GM19438 (cell line): ENCODE measurements around the gene RARS1.

Source experiments
- ATAC-seq: cut with Tn5 transposase; IDR thresholded peaks from one replicate; pipeline ENCODE4 v1.9.1; 2021; ENCODE audit warnings: low read depth; ENCODE audit not compliant: unreplicated experiment

Gene RARS1

DNA sequence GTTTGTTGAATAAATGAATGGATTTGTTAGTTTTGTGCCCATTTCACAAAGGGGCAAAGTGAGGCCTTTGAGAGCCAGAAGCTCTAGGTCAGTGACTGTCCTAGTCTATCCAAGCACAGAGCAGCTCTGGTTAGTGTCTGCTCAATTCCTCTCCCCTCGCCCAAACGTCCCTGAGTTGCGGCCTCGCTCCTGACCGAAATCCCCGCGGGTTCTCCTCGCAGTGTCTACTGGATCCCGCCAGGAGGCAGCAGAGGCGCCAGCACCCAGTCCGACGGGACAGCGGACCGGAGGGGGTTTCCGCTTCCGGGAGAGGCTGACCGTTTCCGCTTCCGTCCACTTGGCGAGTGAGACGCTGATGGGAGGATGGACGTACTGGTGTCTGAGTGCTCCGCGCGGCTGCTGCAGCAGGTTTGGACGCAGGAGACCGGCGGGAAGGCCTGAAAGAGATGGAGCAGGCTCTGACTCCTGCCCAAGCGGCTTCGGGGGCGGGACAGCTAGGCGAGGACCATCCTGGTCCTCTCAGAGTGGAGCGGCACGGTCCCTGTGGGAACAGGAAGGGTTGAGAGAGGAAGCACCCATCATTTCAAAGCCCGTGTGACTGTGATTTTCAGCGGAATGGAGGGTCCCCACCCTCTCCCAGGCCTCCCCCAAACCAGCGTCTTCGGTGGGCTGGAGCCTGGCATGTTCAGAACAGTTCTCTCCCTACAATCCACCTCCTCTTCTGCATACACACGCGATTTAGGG lies at the start of gene RARS1:
TSS of gene RARS1 (plus strand) at position 336 of the 744 bp plus-strand sequence. CDS start at position 364, 28 bp downstream.
- ATAC-seq = peak; percentile 80

DNA sequence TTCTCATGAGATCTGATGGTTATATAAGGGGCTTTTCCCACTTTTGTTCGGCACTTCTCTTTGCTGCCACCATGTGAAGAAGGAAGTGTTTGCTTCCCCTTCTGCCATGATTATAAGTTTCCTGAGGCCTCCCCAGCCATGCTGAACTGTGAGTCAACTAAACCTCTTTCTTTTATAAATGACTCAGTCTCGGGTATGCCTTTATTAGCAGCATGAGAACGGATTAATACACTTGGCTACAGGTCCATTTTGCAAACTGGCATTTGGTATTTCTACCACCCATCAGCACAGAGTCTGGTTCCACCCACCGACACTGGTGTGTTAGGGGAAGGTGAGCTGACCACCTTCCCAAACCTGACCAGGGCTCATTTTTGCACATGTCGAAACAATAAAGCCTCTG lies 47.9 kb upstream of the RARS1 start:
- no peak for ATAC-seq

DNA sequence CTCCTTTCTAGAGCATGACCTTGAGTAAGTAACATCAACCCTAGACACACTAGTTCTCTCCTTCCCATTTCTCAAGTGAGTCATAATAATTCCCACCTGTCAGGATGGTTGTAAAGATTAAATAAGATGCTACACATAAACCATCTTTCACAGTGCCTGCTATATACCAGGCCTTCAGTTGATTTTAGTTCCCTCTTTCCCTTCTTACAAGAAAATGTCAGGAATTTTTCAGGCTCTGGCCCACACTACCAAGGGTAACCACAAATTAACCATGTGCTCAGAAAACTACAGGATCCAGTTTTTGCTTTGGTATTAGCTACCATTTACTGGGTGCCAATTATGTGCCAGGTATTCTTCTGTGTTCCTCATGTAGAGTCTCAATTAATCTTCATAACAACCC lies 42.7 kb upstream of the RARS1 start:
- ATAC-seq = no peak

DNA sequence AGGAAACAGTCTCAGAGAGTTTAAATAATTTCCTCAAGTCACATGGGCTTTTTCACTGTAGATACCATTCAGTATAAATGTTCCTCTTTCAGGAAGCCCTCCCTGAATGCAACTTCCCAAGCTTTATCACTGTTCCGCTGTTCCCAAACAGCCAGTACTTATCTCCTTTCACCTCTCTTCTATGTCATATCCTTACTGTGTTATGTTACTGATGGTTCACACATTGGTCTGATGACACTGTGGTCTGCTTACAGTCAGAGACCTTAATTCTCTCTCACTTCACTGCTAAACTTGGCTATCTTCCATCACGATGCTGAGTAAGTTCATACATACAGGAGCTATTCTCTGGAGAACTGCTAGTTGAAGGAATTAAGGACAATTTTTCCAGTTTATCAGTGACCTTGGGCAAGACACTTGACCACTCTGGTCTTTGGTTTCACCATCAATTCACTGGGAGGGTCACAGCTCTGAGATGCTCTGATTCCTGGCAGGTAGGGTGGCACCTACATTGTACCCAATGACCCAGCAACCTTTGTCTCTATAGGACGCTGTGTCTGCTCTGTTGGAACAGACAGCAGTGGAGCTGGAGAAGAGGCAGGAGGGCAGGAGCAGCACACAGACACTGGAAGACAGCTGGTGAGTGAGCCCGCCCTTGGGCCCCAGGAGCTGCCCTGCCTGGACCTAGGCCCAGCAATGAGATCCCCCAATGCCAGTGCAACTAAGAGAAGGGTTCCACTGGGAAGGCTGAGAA lies 42.1 kb upstream of the RARS1 start:
- no peak for ATAC-seq

DNA sequence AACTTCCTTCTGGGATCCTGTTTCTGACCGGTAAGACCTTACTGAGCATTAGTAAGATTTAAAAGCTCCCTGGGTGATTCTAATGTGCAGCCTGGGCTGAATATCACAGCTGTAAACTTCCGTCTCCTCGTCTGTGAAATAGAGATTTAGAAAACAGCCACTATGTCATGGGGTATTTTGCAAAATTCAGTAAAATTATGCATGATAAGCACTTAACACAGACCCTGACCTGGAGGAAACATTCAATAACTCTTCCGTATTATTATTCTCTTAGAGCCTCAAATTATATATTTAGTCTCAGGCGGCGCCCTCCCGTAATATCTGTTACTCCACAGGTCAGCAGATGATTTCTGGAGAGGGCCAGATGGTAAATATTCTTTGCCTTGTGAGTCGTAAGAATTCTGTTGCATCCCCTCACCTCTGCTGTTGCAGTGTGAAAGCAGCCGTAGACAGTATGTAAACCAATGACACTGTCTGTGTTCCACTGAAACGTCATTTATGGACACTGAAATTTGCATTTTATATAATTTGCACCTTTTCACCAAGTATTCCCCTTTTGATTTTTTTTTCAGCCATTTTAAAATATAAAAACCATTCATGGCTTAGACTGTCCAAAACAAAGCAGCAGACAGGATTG lies 39.2 kb upstream of the RARS1 start:
- no peak for ATAC-seq

DNA sequence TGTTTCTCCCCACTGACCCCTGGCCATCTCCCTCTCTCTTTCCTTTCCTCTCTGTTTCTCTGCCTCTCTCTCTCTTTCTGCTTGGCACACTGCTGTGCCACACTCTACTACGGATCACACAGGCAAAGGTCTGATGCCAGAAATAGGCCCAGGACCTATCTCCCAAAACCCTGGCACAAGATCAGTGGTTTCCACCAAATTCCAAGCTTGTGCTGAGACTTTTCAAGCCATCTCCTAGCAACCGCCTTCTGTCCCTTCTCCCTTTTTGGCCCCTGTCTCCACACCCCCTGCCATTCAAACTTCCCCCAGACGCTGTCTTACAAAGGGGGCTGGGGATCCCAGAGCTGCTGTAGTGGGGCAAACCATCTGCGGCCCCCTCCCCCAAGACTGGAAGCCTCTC lies 38.5 kb upstream of the RARS1 start:
- no peak for ATAC-seq

DNA sequence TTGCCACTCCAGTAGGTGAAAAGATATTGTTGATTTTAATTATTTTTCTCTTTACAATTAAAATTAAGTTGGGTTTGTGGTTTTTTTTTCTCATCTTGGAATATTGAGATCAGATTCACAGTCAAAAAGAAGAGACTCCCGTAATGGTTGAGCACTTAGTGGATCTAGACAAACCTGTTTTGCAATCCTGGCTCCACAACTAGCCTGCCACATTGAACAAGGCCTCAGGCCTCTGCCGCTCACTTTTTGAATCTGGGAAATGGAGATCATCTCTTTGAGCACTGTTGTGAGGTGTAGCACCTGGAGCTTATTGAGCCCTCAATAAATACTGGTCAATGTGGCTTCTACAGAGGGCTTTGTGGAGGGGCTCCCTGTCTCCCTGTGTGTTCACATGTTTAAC lies 37.1 kb upstream of the RARS1 start:
- ATAC-seq = no peak

DNA sequence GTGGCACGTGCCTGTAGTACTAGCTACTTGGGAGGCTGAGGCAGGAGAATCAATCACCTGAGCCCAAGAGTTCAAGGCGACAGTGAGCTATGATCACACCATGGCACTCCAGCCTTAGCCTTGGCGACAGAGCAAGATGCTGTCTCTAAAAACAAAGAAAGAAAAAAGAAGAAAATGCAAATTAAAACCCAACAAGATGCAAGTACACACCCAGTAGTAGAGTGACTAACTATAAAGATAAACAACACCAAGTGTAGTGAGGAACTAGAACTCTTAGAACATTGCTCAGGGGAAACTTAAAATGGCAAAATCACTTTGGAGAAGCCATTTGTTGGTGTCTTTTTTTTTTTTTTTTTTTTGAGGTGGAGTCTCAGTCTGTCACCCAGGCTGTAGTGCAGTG lies 34.7 kb upstream of the RARS1 start:
- ATAC-seq = no peak

DNA sequence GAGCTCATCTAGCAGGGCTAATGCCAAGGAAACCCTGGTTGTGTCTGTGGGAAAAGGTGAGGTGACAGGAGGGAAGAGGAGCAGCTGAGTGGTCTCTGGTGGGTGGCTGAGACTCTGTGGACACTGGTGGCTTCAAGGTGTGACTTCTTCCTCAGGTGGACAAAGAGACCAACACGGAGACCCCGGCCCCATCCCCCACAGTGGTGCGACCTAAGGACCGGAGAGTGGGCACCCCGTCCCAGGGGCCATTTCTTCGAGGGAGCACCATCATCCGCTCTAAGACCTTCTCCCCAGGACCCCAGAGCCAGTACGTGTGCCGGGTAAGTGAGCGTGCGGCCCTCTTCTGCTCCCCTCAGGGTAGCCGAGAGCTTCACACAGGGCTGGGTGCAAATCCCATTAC lies 31.1 kb upstream of the RARS1 start:
- no peak for ATAC-seq

DNA sequence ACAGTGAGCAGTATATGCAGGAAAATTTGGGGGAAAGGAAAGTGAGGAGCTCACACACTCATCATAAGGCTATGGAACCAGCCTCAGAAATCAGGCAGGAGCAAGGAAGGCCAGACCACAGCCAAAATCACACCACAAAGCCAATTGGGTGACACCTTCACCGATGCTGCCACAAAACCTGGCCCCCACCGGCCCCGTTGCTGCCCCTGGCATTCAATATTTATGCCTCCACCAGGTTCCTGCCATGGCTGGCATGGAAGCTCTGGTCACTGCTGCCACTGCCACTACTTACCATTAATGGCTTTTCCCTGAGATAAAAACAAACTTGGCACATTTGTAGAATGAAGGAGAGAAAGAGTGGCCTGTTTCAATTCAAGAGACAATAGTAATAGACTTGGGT lies 28.7 kb upstream of the RARS1 start:
- no peak for ATAC-seq

DNA sequence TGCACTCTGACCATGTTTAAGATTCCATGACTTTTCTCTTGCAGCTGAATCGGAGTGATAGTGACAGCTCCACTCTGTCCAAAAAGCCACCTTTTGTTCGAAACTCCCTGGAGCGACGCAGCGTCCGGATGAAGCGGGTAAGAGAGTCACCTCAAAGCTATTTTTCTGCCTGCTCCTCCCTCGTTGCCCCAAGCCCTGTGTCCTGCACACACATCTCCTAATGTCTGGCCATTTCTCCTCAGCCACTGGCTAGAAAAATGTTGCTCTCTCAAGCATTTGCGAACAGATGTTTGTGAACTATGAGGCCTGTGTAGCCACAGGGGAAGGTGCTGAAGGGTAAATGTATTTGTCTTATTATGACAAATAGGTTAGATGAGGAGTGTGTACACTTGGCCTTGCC lies 25.7 kb upstream of the RARS1 start:
- no peak for ATAC-seq

DNA sequence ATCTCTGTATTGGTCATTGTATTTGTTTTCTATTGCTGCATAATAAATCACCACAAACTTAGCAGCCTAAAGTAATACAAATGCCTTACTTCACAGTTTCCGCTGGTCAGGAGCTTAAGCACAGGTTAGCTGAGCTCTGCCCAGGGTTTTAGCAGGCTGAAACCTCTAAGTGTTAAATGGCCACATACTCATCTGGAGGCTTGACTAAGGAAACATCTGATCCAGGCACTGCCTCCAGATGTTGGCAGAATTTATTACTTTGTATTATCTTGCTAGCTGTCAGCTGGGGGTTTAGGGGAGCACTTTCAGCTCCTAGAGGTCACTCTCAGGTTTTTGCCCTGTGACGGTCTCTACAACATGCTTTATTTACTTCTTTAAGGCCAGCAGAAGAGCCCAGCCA lies 23.2 kb upstream of the RARS1 start:
- no peak for ATAC-seq

DNA sequence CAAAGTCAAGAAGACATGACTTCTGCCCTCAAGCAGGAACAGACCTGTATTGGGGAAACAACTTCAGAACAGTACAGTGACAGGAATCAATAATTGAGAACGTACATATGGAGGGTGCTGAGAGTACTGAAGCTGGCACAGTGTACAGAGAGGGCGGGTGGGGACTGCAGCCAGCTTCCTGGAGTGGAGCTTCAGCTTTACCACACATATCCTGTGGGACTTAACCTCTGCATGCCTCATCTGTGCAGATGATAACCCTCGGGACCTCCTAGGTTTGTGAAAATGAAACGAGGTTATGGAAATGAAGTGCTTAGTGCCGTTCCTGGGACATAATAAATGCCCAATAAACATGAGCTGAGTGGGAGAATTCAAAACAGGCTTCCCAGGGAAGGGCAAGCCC lies 22.1 kb upstream of the RARS1 start:
- ATAC-seq = no peak

DNA sequence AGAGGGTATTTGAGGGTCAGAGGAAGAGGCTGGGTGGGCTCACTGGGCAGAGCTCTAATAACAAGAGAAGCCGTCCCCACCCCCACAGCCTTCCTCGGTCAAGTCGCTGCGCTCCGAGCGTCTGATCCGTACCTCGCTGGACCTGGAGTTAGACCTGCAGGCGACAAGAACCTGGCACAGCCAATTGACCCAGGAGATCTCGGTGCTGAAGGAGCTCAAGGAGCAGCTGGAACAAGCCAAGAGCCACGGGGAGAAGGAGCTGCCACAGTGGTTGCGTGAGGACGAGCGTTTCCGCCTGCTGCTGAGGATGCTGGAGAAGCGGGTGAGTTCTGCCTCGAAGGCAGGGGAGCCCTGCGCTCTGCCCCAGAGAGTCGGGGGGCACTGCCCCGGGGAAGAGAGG lies 21.6 kb upstream of the RARS1 start:
- ATAC-seq = no peak

DNA sequence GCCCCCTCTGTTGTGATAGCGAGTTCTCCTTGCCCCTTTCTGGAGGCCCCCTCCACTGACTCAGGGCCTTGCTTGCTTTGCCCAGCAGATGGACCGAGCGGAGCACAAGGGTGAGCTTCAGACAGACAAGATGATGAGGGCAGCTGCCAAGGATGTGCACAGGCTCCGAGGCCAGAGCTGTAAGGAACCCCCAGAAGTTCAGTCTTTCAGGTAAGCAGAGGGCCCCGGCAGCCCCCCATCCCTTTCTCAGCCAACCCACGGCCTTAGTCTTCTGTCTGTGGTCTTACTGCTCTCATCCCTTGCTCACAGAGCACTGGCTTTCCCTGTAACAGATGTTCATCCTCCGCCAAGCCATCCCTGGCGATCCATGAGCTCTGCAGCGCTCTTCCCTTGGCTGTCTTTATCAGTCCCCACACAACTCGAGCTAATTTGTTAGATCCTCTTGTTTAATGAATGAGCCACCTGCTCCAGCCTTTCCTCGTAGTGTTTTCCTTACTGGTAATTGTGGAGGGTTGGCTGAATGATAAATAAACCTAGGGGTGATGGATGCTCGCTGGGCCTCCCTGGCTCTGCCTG lies 18.4 kb upstream of the RARS1 start:
- ATAC-seq = no peak

DNA sequence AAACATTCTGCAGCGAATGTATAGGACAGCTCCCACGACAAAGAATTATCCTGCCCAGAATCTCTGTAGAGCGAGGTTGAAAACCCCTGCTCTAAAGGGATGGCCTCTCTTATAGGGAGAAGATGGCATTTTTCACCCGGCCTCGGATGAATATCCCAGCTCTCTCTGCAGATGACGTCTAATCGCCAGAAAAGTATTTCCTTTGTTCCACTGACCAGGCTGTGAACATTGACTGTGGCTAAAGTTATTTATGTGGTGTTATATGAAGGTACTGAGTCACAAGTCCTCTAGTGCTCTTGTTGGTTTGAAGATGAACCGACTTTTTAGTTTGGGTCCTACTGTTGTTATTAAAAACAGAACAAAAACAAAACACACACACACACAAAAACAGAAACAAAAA lies 17.4 kb upstream of the RARS1 start:
- ATAC-seq = no peak

DNA sequence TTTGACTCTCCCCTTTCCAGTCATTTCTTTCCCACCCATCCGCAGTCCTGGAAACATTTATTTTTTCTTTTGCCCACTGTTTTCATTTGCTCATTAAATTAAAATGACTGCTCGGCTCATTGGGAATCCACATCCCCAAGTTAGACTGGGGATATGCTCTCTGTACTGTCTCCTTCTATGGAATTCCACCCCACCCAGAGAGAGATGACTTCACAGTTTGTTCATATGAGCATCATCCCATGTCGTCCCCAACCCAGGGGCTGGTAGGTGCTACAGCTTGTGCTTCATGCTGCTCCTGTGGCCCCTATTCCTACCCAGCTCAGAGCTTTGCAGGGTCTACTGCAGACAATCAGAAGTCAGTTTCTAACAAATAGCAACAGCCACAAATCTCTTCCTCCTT lies 16.5 kb upstream of the RARS1 start:
- no peak for ATAC-seq

DNA sequence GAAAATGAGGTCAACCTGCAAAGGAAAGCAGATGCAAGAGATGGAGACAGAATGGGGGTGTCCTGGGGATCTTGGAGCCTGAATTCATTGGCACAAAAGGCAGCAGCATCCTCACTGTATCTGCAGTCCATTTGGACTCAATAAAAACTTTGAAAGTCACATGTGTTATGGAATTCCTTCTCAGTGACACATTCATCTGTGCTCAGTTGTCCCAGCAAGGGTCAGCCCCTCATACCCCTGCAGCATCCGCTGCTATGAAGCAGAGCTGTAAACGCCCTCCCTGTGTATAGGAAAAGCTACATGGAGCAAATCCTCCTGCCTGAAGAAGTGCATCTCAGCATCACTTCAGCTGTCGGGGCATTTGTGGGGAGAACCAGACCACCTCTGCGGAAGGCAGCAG lies 14.5 kb upstream of the RARS1 start:
- no peak for ATAC-seq

DNA sequence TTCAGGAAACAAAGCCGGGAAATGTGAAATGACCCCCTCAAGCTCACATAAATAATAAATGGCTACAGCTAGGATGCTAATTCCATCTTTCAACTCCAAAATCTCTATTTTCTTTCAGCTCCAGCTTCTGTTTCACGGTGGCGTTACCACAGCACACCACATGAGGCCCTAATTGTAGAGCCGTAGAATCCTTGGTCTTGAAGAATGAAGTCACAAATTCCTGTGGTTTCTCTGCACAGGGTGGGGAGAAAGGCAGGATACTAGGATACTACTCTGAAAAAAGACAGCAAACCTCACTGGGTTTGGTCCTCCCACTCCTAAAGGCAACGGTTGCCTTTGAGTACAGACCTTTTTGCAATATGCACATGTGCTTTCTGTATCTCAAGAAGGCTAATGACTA lies 13.9 kb upstream of the RARS1 start:
- ATAC-seq = no peak

DNA sequence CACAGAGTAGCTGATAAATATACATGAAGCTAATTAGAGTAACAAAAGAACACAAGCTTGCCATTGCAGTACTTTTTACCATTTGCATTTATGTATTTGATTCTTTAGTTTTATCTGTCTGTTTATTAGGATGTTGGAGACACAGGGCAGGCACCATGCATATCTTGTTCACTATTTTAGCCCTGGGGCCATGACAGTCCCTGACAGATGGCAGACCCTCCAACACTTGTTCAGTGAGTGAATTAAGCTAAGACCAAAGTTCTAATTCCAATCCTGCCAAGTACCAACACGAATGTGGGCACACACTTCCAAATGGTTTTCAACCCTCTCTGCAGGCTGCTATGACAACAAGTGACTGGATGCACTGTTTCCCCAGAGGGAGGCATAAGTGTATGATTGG lies 12.0 kb upstream of the RARS1 start:
- ATAC-seq = no peak

DNA sequence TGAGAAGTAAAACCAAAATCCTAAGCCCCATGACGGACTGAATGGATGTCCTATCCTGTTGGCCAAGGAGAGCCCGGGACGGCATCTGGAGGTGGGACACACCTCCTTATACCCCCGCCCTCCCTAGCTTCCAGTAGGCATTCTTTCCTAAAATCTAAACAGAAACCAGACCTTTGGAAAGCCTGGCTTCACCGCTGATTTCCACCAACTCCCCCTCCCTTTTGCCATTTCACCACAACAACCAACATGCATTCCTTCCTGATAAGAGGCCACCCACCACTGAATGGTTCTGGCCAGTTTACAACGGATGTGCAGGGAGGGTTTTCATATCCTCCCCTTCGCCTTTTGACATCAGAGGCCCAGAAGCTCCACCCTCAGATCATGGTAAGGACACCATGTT lies 9.2 kb upstream of the RARS1 start:
- no peak for ATAC-seq
